ENCODE results near the gene OR4K1. TPM values are rescaled to one million over a fixed set of nuclear protein-coding genes. Genes with fewer than 3 reads are reported as not detected.

Gene OR4K1, protein sequence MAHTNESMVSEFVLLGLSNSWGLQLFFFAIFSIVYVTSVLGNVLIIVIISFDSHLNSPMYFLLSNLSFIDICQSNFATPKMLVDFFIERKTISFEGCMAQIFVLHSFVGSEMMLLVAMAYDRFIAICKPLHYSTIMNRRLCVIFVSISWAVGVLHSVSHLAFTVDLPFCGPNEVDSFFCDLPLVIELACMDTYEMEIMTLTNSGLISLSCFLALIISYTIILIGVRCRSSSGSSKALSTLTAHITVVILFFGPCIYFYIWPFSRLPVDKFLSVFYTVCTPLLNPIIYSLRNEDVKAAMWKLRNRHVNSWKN
- total RNA-seq: not detected
- not detected for polyA plus RNA-seq (ENCODE audit: insufficient read depth, low read depth, low replicate concordance)
- long read RNA-seq, donor 1: 0 reads
- long read RNA-seq, donor 2: 0 reads

GRCh38 chr14:19930617-19931016 lies at the start of gene OR4K1:
Gene OR4K1 (plus strand): TSS chr14:19930917. CDS start chr14:19935667, 4,750 bp downstream.
- Histone ChIP-seq H3K36me3 (ENCODE audit: low read depth, missing control alignments) (no peaks in the 10 kb centered on the region), H3K27me3 (no peaks in the 10 kb centered on the region), H3K9me3 (no peaks in the 10 kb centered on the region), H3K4me1 (no peaks in the 10 kb centered on the region), H3K27ac (no peak within 1 kb of the TSS), H3K4me3 (no peak within 1 kb of the TSS)
- DNase-seq: no peak
- TF ChIP-seq POLR2A (IDR thresholded peaks at IDR 0.05): no peak
- TF ChIP-seq, protein P1, sequence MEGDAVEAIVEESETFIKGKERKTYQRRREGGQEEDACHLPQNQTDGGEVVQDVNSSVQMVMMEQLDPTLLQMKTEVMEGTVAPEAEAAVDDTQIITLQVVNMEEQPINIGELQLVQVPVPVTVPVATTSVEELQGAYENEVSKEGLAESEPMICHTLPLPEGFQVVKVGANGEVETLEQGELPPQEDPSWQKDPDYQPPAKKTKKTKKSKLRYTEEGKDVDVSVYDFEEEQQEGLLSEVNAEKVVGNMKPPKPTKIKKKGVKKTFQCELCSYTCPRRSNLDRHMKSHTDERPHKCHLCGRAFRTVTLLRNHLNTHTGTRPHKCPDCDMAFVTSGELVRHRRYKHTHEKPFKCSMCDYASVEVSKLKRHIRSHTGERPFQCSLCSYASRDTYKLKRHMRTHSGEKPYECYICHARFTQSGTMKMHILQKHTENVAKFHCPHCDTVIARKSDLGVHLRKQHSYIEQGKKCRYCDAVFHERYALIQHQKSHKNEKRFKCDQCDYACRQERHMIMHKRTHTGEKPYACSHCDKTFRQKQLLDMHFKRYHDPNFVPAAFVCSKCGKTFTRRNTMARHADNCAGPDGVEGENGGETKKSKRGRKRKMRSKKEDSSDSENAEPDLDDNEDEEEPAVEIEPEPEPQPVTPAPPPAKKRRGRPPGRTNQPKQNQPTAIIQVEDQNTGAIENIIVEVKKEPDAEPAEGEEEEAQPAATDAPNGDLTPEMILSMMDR (IDR thresholded peaks at IDR 0.05): no peak
- WGBS, 2 donors: 69 to 73% methylated on average over 3 of the region's 3 CpGs
- intact Hi-C loops (cut with DNase I; ENCODE audit: low total_unique reads): loop anchor here (10.0 kb wide), 1 partner anchor 64 kb away; no protein-coding TSS in a partner anchor

DNA sequence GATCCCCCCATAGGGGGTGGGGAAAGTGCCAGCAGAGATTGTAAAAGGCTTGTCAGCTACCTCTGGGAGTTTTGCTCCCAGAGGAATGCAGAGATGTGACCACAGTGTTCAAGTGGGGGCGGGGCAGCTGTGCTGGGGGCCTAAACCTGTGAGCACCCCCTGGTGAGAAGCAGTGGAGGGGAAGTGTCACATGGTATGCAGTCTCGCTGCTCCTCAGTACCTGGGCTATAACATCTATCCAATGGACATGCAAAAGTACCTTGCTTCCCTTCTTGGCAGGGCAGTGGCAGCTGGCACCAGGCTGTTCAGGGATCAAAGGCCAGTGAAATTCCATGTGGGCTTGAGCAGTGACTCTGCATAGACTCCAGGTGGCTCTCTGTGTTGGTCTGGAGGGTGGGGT lies 35.4 kb upstream of the OR4K1 start:
- Histone ChIP-seq H3K4me1 (no peaks in the 10 kb centered on the region), H3K9me3 (no peaks in the 10 kb centered on the region), H3K4me3 (no peak overlapping the region), H3K27me3 (no peaks in the 10 kb centered on the region), H3K27ac (no peak overlapping the region), H3K36me3 (ENCODE audit: low read depth, missing control alignments) (no peaks in the 10 kb centered on the region)
- intact Hi-C loops (cut with DNase I; ENCODE audit: low total_unique reads): no loop called here
- DNase-seq: no peak
- no peak for TF ChIP-seq POLR2A (IDR thresholded peaks at IDR 0.05)
- TF ChIP-seq, protein P1 (IDR thresholded peaks at IDR 0.05): no peak
- WGBS, 2 donors: 38 to 51% methylated on average over 2 of the region's 2 CpGs

DNA sequence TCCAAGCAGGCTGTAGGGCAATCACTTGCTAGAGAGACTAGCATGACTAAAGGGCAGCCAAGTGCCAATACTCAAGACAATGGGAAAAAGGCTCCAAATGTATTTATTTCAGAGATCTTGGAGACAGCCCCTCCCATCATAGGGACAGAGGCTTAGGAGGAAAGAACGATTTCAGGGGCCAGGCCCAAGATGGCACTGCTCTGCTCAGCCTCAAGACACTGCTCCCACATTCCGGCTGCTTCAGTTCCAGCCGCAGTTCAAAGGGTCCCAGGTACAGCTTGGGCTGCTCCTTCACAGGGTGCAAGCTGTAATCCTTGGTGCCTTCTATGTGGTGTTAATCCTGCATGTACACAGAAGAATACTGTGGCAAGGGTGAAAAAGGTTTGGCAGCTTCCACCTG lies 29.7 kb upstream of the OR4K1 start:
- intact Hi-C loops (cut with DNase I; ENCODE audit: low total_unique reads): no loop called here
- Histone ChIP-seq H3K4me1 (no peaks in the 10 kb centered on the region), H3K27ac (no peak overlapping the region), H3K27me3 (no peaks in the 10 kb centered on the region), H3K9me3 (no peaks in the 10 kb centered on the region), H3K36me3 (ENCODE audit: low read depth, missing control alignments) (no peaks in the 10 kb centered on the region), H3K4me3 (no peak overlapping the region)
- 70 to 75% methylated on average over 3 of the region's 3 CpGs for WGBS, 2 donors
- no peak for TF ChIP-seq POLR2A (IDR thresholded peaks at IDR 0.05)
- TF ChIP-seq, protein P1 (IDR thresholded peaks at IDR 0.05): no peak
- no peak for DNase-seq

DNA sequence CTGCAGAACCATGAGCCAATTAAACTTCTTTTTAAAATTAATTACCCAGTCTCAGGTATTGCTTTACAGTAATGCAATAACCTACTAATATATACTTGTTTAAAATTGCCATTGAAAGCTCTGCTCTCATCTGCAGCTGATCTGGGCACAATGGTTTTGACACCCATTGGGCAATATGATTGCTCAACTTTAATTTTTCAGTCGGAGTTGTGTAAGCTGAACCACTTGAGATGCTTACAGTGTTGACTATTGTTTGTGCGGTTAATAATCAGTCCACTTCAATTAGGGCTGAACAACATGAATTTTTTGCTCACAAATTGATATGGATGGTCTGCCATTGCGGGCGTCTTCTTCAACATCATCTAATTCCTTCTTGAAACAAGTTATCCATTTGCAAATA lies 28.3 kb upstream of the OR4K1 start:
- H3K9me3 ChIP-seq: no peaks in the 10 kb centered on the region
- DNase-seq: no peak
- H3K27me3 ChIP-seq: no peaks in the 10 kb centered on the region
- TF ChIP-seq POLR2A (IDR thresholded peaks at IDR 0.05): no peak
- TF ChIP-seq, protein P1 (IDR thresholded peaks at IDR 0.05): no peak
- intact Hi-C loops (cut with DNase I; ENCODE audit: low total_unique reads): no loop called here
- no peak overlapping the region for H3K27ac ChIP-seq
- no peaks in the 10 kb centered on the region for H3K4me1 ChIP-seq
- no peak overlapping the region for H3K4me3 ChIP-seq
- no peaks in the 10 kb centered on the region for H3K36me3 ChIP-seq (ENCODE audit: low read depth, missing control alignments)
- WGBS, 2 donors: 80 to 86% methylated on average over 4 of the region's 4 CpGs

- DNase-seq: no peak
- no peak overlapping the region for H3K4me3 ChIP-seq
- TF ChIP-seq, protein P1 (IDR thresholded peaks at IDR 0.05): no peak
- no peak for TF ChIP-seq POLR2A (IDR thresholded peaks at IDR 0.05)
- no peaks in the 10 kb centered on the region for H3K9me3 ChIP-seq
- intact Hi-C loops (cut with DNase I; ENCODE audit: low total_unique reads): no loop called here
- no peaks in the 10 kb centered on the region for H3K27me3 ChIP-seq
- H3K27ac ChIP-seq: no peak overlapping the region
- no peaks in the 10 kb centered on the region for H3K4me1 ChIP-seq
- H3K36me3 ChIP-seq (ENCODE audit: low read depth, missing control alignments): no peaks in the 10 kb centered on the region
Measured at GRCh38 chr14:19906665-19907064, 24.1 kb upstream of the OR4K1 start.
